Fibroblast of the conjunctiva (primary cell): ENCODE results near the gene PCSK9.
"Not testable (repeated sequence)": the region's sequence is repeated elsewhere in the genome, so short reads cannot be mapped to it uniquely, and the experiment has no call there.

Experiments
- DNase-seq: peaks from one replicate; pipeline ENCODE4 v3.0.0-alpha.2; 2010; ENCODE audit warnings: low read depth

PCSK9 gene

DNA sequence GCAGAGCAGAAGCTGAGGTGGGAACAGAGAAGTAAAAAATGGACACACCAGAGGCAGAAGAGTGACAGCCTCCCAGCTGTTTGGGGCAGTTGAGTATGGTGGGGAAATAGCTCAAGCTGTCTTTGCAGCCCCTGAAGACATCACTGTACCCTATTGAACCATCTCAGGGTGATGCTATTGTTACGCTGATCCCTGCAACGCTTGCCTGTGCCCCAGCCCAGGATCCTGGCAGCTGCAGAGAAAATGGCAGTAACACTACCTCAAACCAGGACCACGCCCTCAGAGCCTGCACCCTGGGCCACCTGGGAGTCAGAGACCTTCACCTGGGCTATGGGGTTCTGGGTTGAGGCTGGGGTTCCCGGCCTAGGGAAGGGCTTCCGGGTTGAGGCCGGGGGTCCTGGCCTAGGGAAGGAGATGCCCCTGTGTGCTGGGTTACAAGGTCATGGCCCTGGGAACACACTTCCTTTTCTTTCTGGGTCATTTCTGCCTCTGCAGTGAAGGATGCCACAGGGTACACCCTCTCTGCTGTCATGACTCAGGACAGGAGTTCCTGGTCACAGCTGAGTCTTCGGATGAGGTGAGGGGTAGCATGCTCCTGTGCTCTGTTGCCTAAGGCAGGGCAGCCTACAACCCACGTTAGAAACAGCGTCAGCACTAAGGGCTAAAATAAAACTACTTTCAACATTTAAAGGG lies 29.0 kb upstream of the PCSK9 start:
- no peak for DNase-seq

DNA sequence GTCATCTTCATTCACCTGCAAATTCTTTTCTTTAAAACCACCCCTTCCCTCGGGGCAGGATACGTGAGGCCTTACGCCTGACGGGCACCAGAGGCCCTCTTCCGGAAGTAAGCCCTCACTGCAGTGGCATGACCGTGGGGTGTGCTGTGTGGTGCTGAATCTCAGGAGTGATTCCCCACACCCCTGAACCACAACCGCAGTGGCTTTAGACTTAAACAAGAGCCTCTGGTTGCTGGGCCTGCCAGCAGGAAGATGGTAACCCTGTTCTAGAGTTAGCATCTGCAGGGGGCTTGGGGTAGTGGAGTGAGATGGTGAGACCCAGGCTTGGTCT lies 28.5 kb upstream of the PCSK9 start:
- no peak for DNase-seq

DNA sequence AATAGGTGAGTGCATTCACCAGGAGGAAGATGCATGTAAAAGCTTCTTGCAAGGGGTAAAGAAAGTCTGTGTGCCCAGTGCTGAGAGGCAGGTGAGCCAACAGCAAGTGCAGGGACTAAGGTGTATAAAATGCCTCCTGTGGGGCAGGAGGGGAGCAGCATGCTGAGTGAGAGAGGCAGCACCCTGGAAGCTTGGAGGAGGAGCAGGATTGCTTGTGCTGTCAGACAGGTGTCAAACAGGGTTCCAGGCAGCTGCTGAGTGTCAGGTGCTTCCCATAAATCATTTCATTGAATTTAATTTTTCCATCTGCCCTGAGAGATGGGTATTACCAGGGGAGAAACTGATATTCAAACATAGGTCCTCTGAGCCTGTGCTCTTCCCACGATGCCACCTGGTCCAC lies 26.7 kb upstream of the PCSK9 start:
- no peak for DNase-seq

DNA sequence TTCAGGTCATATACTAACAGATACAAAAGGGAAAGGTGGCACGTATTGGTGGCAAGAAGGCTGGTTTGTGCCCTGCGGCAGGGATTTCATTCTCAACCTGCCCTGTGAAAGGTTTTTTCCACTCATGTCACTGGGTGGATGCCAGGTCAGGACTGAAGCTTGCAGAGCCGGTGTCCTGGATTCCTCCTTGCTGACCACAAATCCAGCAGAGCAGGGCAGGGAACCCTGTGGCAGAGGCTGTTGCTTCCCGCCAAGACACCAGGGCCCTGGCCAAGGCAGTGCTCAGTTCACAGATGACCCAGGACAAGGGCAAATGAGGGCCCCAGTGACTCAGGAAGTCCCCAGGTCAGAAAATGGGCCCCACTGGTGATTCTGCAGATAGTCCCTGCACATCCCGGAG lies 24.2 kb upstream of the PCSK9 start:
- DNase-seq, result no peak

DNA sequence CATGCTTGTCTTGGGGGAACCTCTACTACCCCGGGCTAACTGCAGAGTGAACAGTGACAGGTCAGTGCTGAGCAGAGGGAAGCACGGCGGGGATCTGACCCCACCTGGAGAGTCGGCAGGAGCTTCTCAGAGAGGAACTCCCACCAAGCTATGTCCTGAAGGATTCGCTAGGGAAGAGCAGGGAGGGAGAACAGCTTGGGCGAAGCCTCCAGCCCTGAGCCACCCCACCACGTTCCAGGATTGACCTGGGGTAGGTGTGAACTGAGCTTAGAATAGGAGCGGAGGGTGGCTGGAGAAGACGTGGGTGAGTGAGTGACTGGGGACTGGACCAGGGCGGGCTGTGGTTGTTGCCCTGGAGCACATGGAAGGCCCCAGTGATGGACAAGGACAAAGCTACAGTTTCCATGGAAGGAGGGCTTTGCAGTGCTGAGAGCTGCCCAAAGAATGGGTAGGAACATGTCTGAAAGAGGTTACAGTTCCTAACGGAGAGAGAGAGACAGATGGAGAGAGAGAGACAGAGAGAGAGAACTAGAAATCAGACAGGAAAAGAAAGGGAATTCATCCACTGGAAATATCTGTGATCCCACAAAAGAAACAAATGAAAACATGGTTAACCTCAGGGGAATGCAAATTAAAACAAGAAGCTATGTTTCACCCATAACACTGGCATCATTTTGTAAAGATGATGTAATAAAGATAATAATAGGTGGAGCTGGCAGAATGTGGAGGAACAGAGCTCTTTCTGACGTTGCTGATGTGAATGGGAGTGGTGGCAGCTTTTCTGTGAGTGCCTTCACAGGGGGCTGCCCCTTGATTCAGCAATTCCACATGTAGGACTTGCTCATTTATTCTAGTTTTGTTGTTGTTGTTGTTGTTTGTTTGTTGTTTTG lies 23.4 kb upstream of the PCSK9 start:
- no peak for DNase-seq

DNA sequence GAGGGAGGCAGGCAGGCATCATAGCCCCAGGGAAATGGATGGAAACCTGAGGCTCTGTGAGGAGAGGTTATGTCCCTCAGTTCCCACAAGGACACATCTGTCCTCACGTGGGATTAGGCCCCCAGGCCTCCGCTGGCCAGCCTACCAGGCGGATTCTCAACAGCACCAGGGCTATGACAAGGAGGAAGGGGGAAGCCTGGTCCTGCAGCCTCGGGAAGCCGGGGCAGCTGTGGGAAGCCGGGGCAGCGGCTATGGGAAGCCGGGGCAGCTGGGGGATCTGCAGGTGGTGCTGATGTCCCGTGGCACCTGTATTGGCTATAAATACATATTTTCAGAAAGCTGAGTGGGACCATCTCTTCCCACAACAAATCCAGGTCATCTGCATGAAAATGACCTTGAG lies 21.0 kb upstream of the PCSK9 start:
- DNase-seq, result no peak

DNA sequence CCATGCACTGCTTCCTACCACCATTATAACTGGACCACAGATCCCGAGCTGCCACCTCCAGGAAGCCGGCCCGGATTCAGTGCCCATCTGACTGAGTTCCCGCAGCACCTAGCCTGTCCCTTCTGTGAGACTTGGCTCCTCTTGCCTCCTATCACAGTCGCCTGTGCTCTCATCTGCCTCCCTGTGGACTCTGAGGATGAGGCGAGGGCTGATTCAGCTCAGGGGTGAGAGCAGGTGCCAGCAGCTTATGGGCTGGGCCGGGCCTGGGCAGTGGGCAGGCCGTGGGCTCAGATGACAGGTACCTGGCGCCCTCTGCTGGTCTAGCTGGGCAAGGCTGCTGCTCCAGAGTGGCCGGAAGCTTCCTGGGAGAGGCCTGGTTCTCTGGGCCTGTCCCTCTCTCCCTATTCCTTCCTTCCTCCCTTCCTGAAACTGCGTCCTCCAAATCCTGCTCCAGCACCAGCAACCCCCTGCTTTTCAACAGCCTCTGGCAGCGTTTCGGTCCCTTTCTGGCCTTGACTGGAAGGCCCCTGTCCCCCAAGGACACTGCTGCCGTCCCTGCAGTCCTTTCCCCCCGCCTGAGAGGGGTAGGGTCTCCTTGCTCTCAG lies 17.3 kb upstream of the PCSK9 start:
- peak; percentile 76 for DNase-seq

DNA sequence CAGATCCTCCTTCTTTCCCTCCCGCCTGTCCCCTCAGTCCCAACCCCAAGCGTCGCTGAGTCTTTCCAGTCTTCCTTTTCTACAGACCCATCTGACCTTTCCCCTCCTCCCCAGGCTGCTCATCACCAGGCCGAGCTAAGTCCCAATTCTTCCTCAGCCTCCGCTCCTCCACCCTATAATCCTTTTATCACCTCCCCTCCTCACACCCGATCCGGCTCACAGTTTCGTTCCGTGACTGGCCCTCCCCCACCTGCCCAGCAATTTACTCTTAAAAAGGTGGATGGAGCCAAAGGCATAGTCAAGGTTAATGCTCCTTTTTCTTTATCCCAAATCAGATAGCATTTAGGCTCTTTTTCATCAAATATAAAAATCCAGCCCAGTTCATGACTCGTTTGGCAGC lies 15.2 kb upstream of the PCSK9 start:
- not testable (repeated sequence) for DNase-seq

DNA sequence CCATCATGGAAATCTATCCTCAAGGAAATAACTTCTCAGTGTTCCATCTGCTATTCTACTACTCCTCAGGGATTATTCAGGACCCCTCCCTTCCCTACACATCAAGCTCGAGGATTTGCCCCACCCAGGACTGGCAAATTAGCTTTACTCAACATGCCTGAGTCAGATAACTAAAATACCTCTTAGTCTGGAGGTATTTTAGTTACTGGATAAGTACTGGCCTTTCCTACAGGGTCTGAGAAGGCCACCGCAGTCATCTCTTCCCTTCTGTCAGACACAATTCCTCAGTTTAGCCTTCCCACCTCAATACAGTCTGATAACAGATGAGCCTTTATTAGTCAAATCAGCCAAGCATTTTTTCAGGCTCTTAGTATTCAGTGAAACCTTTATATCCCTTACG lies 12.7 kb upstream of the PCSK9 start:
- not testable (repeated sequence) for DNase-seq

DNA sequence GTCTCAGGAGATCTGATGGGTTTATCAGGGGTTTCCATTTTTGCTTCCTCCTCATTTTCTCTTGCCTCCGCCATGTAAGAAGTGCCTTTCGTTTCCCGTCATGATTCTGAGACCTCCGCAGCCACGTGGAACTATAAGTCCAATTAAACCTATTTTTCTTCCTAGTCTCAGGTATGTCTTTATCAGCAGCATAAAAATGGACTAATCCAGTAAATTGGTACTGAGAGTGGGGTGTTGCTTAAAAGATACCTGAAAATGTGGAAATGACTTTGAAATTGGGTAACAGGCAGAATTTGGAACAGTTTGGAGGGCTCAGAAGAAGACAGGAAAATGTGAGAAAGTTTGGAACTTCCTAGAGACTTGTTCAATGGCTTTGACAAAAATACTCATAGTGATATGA lies 8.2 kb upstream of the PCSK9 start:
- DNase-seq, result not testable (repeated sequence)

DNA sequence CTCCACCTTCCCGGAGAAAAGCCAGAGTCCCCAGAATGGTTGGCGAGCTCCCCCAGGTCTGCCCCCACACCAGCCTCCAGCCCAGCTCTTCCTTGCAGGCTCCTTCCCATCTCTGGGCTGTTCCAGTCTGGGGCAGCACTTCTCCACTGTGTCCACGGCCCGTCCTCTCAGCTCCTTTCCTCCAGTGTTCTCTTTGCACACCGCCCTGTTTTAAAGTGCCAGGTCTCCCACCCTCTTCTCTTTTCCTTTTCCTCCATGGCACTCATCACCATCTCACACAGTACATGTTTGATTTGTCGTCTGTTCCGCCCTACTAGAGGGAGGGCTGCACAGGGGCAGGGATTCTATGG lies 6.1 kb upstream of the PCSK9 start:
- no peak for DNase-seq

DNA sequence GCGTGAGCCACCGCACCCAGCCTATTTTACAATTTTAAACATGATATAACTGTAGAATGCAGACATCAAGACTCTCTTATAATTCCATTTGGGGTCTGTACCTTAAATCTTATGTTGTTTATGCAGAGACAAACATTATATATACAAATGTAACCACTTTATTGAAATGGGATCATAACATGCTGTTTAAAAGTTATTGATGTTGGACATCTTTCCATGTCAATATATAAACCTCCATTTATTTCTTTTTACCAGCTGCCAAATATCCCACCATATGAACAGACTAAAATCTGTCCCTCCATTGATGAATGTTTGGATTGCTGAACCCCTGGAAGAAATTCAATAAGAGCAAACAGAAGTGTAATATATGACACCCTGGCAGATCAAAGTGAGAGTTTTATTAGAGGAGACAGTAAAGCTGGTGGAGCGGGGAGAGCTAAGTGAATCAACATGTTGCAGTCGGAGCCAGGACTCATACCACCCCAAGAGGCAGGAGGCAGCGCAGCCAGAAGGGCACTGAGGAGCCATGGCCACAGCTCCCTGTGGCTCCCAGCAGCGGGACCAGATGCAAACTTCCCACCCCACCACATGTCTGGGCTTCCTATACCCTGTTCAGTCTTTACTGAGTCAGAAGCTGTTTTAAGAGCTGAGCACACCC lies 4.7 kb upstream of the PCSK9 start:
- no peak for DNase-seq

DNA sequence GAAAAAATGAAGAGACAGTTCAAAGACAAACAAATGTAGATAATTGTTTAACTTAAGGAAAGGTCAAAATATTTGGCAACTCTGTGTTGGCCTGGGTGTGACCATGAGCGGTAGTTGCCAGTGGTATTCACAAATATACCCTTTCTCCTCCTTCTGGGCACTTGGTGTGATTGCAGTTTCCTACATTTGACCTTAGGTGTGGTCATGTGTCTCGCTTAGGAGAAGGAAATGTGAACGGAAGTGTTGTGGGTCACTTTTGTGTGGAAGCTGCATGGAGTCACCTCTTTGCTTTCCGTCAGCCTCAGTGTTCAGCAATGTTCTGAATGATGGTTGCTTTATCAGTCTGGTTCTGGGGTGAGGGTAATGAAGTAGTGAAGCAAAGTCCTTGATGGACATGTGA lies 3.4 kb upstream of the PCSK9 start:
- no peak for DNase-seq

DNA sequence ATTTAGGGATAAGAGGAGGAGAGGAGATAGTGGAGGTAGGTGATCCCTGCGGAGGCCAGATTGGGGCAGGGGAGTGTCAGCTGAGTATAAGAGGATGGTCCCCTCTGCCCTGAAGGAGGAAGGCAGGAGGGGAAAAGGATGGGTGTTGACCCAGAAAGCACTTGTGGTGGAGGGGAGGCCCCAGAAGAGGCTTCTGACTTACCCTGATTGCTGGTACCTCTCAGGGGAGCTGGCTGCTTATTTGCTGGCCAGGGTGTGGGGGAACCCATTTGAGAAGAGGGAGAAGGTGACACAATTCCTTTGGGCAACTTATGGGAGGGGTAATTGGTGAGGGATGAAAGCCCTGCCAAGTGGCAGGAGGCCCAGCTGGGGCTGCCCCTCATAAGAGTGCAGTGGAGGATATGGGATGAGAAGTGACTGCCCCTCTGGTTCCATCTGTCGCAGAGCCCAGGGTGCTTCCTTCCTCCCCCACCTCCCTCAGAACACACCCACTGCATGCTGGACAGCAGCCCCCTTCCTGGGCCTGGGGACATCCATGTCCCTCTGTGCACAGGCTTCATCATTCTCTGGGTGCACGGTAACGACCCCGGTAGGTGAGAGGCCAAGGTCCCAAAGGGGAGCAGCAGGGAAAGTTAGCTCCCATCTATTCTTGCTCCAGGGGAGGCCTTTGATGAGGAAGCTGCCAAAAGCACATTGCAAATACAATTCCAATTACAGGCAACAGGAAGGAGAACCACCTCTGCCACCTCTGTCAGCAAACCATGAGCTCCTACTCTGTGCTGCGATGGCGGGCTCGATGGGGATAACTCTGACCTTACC lies 1.4 kb upstream of the PCSK9 start:
- DNase-seq, result no peak

DNA sequence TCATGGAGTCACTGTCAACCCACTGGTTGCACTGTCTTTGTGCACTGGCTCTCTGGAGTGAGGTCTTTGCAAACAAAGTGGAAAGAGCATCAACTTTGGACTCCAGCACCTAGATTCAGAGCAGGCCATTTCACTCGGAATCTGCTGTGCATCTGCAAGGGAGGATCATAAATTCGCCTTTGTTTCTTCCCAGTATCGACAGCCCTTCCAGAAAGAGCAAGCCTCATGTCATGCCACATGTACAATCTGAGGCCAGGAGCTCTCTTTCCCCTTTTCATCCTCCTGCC lies 853 bp upstream of the PCSK9 start:
- no peak for DNase-seq

DNA sequence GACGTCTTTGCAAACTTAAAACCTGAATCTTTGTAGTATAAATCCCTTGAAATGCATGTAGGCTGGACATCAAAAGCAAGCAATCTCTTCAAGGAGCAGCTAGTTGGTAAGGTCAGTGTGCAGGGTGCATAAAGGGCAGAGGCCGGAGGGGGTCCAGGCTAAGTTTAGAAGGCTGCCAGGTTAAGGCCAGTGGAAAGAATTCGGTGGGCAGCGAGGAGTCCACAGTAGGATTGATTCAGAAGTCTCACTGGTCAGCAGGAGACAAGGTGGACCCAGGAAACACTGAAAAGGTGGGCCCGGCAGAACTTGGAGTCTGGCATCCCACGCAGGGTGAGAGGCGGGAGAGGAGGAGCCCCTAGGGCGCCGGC lies 390 bp upstream of the PCSK9 start:
- no peak for DNase-seq

DNA sequence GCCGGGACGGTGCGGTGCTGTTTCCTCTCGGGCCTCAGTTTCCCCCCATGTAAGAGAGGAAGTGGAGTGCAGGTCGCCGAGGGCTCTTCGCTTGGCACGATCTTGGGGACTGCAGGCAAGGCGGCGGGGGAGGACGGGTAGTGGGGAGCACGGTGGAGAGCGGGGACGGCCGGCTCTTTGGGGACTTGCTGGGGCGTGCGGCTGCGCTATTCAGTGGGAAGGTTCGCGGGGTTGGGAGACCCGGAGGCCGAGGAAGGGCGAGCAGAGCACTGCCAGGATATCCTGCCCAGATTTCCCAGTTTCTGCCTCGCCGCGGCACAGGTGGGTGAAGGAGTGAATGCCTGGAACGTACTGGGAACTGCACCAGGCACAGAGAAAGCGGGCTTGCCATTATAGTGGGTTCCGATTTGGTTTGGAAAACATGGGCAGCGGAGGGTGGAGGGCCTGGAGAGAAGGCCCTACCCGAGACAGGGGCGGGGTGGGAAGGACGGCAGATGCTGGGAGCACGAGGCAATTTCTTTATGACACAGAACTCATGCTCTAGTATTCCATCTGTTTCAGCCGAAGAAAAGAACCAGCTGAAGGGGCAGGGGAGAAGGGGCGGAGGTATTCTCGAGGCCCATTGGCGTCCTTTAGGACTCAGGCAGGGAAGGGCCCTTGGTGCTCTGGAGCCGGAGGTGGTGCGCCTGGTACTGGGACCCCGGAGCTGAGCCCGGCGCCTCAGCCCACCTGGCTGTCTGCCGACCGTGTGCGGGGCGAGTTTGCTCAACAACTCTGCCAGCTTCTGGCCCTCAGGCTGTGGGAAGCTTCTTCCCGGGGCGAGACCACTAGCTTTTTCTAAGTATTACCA lies 960 bp downstream of the PCSK9 start:
- no peak for DNase-seq

DNA sequence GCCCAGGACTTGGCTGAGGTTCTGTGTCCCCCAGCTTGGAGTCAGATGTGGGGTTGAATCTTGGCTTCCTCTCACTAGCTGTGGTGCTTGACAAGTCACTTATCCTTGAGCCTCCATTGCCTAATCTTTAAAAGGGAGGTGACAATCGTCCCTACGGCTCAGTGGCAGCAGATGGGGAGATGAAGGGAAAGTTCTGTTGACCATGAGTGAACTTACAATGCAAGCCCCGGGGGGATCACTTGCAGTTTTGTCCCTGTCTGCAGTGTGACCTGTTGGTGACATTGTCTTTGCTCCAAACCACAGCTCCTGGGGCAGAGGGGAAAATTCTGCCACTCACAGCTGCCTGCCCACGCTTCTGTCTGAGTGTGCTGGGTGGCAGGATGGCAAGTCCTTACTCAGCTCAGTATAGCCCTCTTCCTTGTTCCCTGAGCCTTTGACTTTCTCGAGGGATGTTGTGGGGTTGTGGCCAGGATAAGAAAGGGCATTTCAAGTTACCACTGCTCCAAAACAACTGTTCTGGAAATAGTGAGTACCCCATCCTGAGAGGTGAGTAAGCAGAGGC lies 1.7 kb downstream of the PCSK9 start:
- DNase-seq, result no peak

DNA sequence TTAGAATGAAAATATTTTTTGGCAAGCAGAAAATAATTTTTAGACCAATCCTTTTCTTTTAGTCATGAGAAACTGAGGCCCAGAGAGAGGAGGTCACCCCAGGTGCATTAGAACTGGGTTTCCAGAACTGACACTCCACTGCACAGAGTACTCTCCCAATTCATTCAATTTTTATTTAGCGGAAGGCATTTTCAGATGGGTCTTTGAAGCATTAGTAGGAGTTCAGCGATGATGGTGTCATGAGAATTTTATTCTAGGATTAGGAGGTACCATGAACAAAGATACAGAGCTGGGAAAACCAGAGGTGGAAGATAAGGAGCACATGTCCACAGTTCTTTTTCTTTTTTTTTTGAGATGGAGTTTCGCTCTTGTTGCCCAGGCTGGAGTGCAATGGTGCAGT lies 2.3 kb downstream of the PCSK9 start:
- no peak for DNase-seq

DNA sequence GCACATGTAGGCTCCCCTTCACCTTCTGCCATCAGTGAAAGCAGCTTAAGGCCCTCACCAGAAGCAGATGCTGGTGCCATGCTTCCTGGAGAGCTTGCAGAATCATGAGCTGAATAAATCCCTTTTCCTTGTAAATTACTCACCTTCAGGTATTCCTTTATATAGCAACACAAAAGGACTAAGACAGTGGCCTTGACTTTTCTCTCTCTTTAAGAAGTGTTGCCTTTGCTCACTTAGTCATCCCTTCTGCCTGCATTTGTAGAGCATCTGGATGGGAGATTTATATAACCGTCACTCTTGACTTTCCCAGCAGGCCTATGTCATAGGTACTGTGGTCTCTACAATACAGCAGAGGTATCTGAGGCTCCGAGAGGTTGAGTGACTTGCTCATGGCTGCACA lies 3.7 kb downstream of the PCSK9 start:
- DNase-seq, result no peak

DNA sequence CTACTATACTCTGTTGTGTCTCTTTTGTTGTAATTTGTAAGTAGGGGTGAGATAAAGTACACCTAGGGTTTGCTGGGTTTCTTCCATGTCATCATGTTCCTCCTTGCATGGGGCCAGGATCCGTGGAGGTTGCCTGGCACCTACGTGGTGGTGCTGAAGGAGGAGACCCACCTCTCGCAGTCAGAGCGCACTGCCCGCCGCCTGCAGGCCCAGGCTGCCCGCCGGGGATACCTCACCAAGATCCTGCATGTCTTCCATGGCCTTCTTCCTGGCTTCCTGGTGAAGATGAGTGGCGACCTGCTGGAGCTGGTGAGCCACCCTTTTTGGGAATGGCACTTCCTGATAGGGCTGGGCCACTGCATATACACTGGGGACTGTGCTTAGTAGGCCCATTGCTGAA lies 4.4 kb downstream of the PCSK9 start:
- DNase-seq, result no peak
